H54 (cell line): ENCODE measurements around the gene CAMKMT.

Experiments
- DNase-seq: peaks from one replicate; pipeline ENCODE4 v3.0.0; 2011; ENCODE audit warnings: low spot score, mixed read lengths; ENCODE audit not compliant: insufficient read length
- FAIRE-seq: peaks from 3 replicates; lab custom pipeline; 2011; peaks lifted over from hg19 to GRCh38; lab: Jason Lieb, UNC
- POLR2A ChIP-seq: IDR thresholded peaks from 2 replicates; pipeline ENCODE4 v1.6.1; 2011; ENCODE audit warnings: low read depth, mild to moderate bottlenecking, low read length

Gene CAMKMT

DNA sequence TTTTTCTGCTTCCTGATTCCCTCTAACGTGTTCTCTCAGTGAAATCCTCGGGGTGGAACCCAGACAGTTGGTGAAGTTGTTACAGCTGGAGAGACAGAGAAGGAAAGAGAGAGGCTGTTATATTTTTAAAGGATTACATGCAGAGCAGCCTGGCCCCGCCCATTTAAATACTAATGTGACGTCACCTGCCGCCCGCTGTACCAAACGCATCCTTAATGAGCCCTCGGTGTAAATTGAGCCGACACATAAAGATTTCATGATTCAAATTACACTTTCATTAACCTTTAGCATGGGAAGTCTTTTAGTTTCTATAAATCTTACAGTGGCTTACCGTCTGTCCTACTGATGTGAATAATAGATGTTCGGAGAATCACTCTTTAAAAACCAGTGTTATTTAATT is 415.8 kb downstream of the CAMKMT start:
- no peak for DNase-seq
- TF ChIP-seq POLR2A = no peak
- FAIRE-seq = no peak

DNA sequence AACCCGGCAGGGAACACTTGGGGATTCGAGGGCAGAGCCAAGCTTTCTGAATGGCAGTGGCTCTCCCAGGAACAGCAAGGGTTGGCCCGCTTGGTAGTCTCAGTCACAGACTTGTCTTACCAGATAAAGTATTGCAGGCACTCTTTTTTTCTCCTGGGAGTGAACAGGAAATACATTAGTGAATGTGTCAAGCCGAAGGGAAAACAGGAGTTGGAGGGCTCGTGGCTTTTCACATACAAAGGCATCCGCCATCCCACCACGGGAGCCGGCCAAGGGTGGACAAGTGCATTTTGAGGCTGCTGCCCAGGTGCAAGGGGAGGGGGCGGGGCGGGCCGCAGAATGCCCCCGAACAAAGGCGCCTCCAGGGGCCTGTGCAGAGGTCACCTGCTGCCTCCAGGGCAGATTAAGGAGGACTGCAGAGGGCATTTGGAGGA is 416.5 kb downstream of the CAMKMT start:
- no peak for DNase-seq
- FAIRE-seq = no peak
- TF ChIP-seq POLR2A = no peak

DNA sequence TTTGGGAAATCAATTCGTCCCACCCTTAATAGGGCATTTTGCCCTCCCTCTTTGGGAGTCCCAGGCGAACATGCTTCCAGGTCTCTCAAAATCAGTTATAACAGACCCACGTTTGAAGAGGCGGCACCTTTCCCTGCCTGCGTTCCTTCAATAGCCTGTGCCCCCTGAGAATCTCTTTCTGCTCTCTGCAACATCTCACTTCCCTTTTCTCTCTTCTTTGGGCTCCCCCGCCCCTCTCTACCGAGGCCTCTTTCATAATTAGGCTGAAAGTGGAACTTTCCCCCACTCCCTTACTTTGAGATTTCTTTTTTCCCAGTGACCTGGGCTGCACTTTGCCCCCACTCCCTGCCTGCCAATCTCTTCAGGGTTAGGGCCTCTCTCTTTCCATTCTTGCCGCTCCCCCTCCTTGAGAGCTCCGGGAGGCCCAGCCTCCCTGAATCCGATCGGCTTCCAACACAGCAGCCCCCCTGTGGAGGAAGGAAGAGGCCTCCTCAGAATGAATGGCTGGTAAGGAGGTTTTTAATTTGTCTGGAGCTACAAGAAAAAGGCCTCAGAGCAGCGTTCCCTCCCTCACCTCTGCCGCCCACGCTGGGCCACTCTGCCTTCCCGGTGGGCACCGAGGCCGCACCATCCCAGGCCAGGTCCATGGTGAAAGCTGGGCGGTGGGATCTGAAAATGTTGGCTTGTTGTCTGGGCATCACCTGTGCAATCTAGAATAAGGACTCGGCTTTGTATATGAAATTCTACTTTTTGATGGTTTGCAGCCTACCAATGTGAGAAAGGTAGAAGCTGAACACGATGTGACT is 417.1 kb downstream of the CAMKMT start:
- DNase-seq = no peak
- no peak for TF ChIP-seq POLR2A
- FAIRE-seq = no peak

DNA sequence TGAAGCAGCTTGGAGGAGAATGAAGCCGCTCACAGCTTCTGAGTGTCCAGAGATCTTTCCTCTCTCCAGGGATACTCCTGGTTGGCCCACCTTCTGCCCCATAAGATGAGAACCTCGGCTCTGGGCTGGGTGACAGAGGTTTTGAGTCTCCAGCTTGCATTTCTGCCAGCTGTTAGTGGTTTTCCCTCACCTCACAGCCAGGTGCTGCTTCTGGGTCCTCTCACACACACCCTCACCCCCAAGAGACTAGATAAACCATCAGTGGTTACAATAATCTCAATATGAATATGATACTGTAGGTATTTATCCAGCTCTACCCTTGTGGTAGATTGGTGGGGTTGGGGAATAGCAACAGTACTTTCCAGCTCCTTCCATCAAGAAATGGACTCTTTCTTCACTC is 418.0 kb downstream of the CAMKMT start:
- DNase-seq = no peak
- FAIRE-seq = no peak
- TF ChIP-seq POLR2A = no peak

DNA sequence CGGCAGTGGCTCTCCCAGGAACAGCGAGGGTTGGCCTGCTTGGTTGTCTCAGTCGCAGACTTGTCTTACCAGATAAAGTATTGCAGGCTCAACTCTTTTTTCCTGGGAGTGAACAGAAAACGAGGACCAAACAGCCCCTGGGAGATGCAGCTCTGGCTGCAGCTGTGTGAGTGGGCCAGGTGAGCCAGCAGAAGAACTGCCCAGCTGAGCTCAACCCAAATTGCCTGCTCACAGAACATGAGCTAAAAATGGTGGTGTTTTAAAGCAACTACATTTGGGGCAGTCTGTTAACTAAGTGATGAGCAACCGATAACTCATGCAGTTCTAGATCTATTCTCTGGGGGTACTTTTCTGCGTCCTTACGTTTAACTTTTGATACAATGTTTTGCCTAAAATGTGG is 418.7 kb downstream of the CAMKMT start:
- FAIRE-seq (no peak), DNase-seq (no peak)
- TF ChIP-seq POLR2A = no peak

DNA sequence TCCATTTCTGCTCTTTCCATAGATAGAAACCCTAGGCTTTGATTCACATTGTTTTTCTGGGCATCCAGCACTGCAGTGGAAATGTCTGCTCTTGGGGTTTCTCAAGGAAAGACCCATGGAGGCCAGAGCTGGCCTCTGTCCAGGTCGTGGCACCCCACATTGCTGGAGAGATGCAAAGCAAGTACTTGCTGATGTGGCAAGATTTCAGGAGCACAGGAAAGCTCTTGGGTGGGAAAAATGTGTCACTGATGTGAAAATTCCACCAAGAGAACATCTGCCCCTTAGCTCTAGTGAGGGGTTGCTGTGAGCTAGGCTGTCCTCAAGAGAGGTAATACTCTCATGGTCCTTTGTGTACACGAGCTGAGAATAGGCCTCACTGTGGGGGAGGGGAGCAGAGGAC is 423.7 kb downstream of the CAMKMT start:
- no peak for DNase-seq
- no peak for FAIRE-seq
- no peak for TF ChIP-seq POLR2A

DNA sequence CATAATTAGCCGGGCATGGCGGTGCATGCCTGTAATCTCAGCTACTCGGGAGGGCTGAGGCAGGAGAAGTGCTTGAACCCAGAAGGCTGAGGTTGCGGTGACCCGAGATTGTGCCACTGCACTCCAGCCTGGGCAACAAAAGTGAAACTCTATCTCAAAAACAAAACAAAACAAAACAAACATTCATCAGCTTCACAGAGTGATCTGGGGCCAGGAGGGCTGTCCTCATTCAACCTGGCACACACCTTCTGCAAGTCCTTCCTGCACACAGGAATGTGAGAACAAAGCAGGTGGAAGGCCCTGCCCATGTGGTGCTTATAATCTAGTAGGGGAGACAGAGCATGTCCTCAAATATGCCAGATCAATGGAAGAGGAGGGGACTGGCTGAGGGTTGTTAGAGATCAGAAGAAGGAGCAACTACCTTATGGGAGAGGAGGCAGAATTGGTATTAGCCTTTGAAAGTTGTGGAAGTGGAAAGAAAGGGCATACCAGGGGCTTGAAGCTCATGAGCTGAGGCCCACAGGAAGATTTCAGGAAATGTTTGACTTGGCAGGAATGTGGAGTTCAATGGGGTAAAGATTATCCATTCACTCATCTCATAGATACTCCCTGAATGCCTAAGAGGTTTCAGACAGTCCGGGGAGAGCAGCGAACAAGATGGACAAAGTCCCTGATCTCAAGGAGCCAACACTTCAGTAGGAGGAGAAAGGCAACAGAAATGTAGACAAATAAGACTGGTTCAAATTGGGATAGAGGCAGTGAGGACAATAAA is 424.5 kb downstream of the CAMKMT start:
- DNase-seq (no peak), FAIRE-seq (no peak)
- TF ChIP-seq POLR2A = no peak

DNA sequence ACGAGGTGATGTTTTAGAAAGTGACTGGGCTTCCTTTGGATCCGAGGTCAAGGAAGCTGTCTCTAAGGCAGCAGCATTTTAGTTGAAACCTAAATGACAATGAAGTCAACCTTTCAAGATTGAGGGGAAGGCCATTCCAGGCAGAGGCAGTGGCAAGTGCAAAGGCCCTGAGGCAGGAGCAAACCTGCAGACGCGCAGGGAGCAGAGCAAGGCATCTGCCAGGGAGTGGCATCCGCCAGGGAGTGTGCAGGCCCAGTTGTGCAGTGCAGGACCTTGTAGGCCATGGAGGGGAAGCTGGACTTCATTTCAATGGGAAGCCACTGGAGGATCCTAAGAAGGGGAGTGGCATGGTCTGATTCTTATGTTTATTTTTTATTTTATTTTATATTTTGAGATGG is 425.1 kb downstream of the CAMKMT start:
- FAIRE-seq (no peak), DNase-seq (no peak)
- no peak for TF ChIP-seq POLR2A

DNA sequence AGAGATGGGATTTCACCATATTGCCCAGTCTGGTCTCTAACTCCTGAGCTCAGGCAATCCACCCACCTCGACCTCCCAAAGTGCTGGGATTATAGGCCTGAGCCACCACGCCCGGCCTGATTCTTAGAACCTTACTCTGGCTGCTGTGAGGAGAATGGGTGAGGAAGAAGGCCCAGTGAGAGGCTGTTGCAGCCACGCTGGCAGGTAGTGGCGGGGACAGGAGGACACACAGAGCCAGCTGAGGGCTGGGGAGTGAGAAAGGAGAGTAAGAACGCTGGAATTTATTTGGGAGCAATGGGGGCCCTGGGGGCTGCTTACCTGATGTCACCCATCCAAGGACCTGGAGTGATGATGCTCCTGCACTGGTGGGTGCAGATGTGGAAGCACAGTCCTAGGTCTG is 425.9 kb downstream of the CAMKMT start:
- TF ChIP-seq POLR2A = no peak
- FAIRE-seq (no peak), DNase-seq (no peak)

DNA sequence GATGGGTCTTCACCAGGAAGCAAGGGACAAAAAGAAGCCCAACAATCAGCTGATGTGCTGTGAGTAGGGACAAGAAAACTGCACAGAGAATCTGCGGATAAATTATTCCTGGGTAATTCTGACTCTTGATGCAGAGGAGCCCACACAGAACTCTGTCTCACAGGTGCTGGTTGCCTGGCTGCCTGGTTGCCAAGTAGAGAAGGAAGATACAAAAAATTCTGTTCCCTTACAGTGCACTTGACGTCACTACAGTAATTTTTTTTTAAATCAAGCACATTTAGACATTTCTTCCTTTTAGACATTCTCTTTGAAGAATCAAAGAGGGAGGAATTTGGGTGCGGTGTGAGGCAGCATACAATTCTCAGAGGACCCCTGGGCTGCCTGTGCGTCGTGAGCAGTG is 427.7 kb downstream of the CAMKMT start:
- no peak for TF ChIP-seq POLR2A
- FAIRE-seq = no peak
- DNase-seq = no peak

DNA sequence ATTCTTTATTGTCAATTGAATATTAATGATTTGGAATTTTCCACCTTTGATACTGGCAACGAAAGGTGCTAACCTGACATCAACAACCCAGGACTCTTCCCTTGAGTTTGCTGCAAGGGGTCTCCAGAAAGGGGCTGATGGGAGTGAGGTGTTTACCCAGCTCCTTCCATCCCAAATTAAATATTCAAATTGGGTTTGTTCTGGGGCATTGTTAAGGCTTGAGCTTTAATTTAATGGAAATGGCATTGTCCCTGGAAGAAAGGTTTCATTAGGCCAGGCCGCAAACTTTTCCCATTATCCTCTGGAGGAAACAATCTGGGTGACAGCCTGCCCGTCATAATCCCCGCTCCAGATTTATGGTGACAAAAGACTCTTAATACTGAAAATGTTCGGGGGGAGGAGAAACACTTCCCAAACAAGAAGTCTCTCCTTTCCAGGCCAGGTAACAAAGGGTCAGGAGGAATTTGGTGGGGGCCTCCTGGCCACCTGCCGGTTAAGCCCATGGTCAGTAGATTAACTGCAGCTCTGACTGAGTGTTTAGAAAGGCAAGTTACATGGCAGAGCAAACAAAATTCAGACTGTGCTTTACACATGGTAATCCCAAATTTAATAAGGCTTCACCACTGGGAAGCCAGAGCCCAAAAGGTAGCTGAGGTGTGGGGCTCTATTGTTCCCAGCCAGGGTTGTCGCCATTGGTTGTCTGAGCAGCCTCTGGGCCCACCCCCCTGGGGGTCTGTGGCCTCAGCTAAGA is 428.4 kb downstream of the CAMKMT start:
- FAIRE-seq = no peak
- DNase-seq = no peak
- TF ChIP-seq POLR2A = no peak

DNA sequence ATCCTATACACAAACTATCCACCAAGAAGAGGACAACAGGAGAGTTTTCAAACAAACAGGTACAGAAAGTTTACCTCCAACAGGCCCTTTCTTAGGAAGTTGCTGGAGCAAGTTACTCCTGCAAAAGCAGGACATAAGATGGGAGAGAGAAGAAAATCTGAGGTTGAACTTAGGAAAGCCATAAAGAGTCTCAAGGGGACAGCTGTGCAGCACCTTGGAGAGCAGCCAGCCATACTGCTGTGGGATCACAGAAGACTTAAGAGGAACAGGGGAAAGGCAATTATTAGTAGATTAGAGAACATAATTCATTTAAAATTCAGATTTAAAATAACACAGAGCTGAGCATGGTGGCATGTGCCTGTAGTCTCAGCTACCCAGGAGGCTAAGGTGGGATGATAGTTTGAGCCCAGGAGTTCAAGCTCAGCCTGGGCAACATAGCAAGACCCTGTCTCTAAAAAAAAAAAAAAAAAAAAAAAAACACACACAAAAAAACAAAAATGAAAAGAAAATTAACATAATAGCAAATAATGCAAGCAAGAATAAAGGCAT is 431.6 kb downstream of the CAMKMT start:
- FAIRE-seq (no peak), DNase-seq (no peak)
- TF ChIP-seq POLR2A = no peak

DNA sequence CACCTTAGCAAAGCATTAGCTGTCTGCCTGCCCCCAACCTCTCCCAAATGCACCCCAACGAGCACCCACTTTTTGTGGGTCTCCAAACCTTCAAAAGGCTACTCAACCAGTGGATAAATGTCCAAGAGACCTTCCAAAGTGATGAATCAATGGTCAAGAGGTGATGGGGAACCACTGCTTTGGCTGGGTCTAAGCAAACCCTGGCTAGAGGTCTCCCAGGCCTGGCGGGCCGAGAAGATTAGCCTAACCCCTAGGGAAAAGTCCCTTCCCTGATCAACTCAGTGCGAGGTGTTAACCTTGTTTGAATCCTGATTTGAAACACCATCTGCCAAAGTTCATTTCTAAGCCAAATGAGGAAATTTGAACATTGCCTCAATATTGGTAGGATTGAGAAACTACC is 435.0 kb downstream of the CAMKMT start:
- DNase-seq (no peak), FAIRE-seq (no peak)
- no peak for TF ChIP-seq POLR2A

DNA sequence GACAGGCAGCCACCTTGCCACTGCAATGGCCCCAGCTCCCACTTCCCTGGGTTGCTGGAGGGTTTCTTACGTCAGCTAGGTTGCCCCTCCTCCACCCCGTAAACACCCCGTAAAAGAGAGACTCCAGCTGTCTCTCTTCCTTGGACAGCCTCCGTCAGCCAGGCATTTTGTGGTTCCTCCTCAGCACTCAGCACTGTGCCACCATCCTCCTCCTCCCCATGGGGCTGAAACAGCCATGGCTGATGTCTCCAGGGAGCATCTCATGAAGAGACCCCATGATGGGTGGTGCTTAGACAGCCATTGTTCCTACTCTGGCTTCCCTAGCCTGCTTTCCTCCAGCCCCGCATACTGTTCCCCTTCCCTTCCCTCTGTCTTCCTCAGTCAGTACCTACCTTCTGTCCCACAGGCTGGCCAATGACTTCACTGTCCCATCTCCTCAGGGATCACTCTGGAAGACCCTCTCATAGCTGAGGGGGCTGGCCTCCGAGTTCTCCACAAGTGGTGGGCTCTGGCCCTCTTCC is 436.5 kb downstream of the CAMKMT start:
- TF ChIP-seq POLR2A = no peak
- FAIRE-seq (no peak), DNase-seq (no peak)

DNA sequence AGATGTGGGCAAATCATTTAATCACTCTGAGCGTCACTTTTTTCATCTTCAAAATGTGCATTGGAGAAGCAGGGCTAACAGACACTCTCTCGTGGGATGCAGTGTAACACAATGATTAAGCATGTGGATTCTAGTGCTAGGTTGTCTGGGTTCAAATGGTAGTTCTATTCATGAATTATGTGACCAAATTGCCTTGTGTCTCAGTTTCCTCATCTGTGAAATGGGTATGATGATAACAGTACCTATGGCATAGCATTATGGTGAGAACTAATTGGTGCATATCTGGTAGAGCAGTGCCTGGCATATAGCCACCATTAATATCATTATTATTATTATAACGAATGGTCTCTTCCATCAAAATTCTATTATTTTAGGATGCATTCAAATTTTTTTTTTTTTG is 437.4 kb downstream of the CAMKMT start:
- no peak for TF ChIP-seq POLR2A
- FAIRE-seq = no peak

More for the DNA sequence above, 437.4 kb downstream of the CAMKMT start:
- no peak for DNase-seq
